Adrenal gland (tissue), 12 donors: Measurements from ENCODE around the gene ANKS6. TPM values are rescaled to one million over a fixed set of nuclear protein-coding genes. Genes with fewer than 3 reads are reported as not detected.

Experiments used
- DNase-seq, 7 donors: peaks; one replicate each; pipeline ENCODE4 v3.0.0-alpha.2; 2019 to 2020
- H3K27ac ChIP-seq, 5 donors: fragments of 200-600 bp; sonication (generic) in 4 of 5; 1 replicate in 3 of 5; 2 replicates in 2 of 5; pipeline versions ENCODE4 v1.5.1 to v1.8.0; 2016 to 2020; ENCODE audit warnings: mild to moderate bottlenecking in 1 of 5
- H3K27me3 ChIP-seq: fragments of 200-600 bp; 2 replicates; pipeline ENCODE4 v1.8.0; 2021
- H3K36me3 ChIP-seq, 2 donors: fragments of 200-600 bp; replicated peaks in 1 of 2; 1 replicate in 1 of 2; 2 replicates in 1 of 2; pipeline versions ENCODE4 v1.5.1 to v1.8.0; 2018 to 2022
- H3K4me1 ChIP-seq, 2 donors: fragments of 200-600 bp; replicated peaks in 1 of 2; 1 replicate in 1 of 2; 2 replicates in 1 of 2; pipeline versions ENCODE4 v1.5.1 to v1.8.0; 2018 to 2021
- H3K4me3 ChIP-seq, 4 donors: fragments of 200-600 bp; sonication (generic) in 3 of 4; one replicate each; pipeline ENCODE4 v1.5.1; 2016 to 2018
- H3K9me3 ChIP-seq, 3 donors: fragments of 200-600 bp; sonication (generic) in 1 of 3; replicated peaks in 1 of 3; 1 replicate in 2 of 3; 2 replicates in 1 of 3; pipeline versions ENCODE4 v1.5.1 to v1.8.0; 2016 to 2021
- POLR2A ChIP-seq, 2 donors: fragments of 450-650 bp; IDR thresholded peaks; one replicate each; pipeline ENCODE4 v1.6.1; 2017; ENCODE audit warnings: antibody characterized with exemption in 2 of 2, mild to moderate bottlenecking in 2 of 2, moderate library complexity in 1 of 2
- WGBS, 4 donors: extraction: QIAGEN DNeasy Blood & Tissue Kit in 2 of 4; methylation state at CpG; one replicate each; pipeline versions ENCODE4 v1.1.5 to v1.1.7; 2013 to 2017; 5-methylcytosine and 5-hydroxymethylcytosine counted together
- intact Hi-C, 2 donors: fragments of 100-400 bp; cut with DNase I; formaldehyde crosslinking; loops; one replicate each; pipeline versions ENCODE4 v1.14.1 to v1.15.0; 2022 to 2023
- polyA plus RNA-seq, 3 donors: library from polyadenylated mRNA; stranded (reverse); fragments of 200-250 nt in 2 of 3; fragments of 350-450 nt in 1 of 3; fragmentation: Illumina TruSeq in 1 of 3; extraction: RNeasy Lipid Tissue Mini Kit (QIAGEN cat#74804) in 1 of 3; gene quantifications; one replicate each; pipeline ENCODE4 v1.2.3, GENCODE V29; 2013 to 2014
- total RNA-seq, 9 donors: library from RNA; depleted of rRNA in 4 of 9; stranded (reverse); fragments of >200 nt in 4 of 9; fragments of 120-200 nt in 1 of 9; fragmentation: NEBNext Ultra II Directional in 1 of 9; extraction: Animal tissue kit (Norgen Biotek cat#: 25700) in 1 of 9; gene quantifications; one replicate each; pipeline versions ENCODE4 v1.1.0 to v1.2.4, GENCODE V29; 2013 to 2023
- TF ChIP-seq, protein P1 (sequence below), 6 experiments: fragments of 450-650 bp in 4 of 6; fragments of 200-600 bp in 2 of 6; sonication (generic) in 1 of 6; IDR thresholded peaks; 1 replicate in 5 of 6; 2 replicates in 1 of 6; pipeline versions ENCODE4 v1.5.1 to v1.8.0; 2016 to 2021; ENCODE audit warnings: antibody characterized with exemption in 6 of 6, mild to moderate bottlenecking in 2 of 6, moderate library complexity in 1 of 6
- donor health status: healthy with polysubstance abuse.
- donor health status: Bipolar disorder and iron deficiency.
- donor health status: DM: yes; HTN: yes; CAD: no.
- donor health status: DM: no; HTN: no; CAD: no.
- donor health status: DM: no; HTN: no; CAD: no.
- donor health status: DM: yes; HTN: yes; CAD: no.

The ANKS6 gene
- total and polyA plus RNA-seq, 12 donors: 4.3 to 28.4 (median 14.9) TPM

DNA sequence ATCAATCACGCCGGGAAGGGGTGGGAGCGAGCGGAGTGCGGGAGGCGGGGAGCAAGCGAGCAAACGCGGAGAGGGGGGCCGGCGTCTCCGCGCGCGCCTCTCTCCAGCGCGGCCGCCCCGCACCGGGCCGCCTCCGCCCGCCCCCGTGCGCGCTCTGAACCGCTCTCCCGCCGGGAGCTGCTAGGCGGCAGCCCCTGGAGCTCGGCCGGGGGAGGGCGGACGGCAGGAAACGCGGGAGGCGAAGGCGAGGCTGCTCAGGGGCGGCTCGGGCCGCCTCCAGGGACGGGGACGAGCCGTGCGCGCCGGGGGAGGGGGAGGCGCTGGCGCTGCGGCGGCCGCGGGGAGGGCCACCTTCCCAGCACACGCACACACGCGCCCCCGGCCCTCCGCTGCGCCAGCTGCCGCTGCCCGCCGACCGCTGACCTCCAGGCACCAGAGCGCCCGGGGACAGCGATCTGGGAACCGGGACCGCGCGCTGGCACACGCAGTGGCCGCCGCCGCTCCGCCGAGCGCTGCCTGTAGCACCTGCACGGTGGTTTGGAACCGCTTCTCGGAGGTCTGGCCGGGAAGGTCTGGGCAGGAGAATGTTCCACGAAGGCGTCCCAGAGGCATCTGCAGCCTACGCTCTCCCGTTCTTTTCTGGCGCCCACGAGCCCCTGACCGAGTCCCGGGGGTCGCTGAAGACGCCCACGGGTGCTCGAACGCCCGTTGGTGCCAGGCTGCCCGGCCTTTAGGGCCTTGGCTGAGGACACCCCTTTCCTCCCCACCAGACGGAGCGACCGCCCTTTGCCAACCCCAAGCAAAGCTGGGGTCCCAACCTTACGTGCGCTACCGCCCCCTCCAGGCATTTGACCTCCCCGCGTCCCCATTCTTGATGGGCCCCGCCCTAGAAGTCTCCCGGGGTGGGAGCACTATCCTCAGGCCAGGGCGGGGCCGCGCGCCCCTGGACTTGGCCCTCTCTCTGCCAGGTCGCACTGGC, 87.1 kb downstream of the ANKS6 start, which contains the start of gene GABBR2:
TSS of gene GABBR2 (minus strand) at position 3 of the 979 bp plus-strand sequence. CDS start 198 bp downstream, outside the sequence.
- H3K4me3 ChIP-seq: peak within 1 kb of the TSS in 1 of 4 donors; percentile 48
- no peak within 1 kb of the TSS for H3K27ac ChIP-seq
- H3K9me3 ChIP-seq: no peaks in the 10 kb centered on the region
- H3K27me3 ChIP-seq: peaks cover 27% of the 10 kb centered on the region
- no peaks in the 10 kb centered on the region for H3K36me3 ChIP-seq
- TF ChIP-seq, protein P1, sequence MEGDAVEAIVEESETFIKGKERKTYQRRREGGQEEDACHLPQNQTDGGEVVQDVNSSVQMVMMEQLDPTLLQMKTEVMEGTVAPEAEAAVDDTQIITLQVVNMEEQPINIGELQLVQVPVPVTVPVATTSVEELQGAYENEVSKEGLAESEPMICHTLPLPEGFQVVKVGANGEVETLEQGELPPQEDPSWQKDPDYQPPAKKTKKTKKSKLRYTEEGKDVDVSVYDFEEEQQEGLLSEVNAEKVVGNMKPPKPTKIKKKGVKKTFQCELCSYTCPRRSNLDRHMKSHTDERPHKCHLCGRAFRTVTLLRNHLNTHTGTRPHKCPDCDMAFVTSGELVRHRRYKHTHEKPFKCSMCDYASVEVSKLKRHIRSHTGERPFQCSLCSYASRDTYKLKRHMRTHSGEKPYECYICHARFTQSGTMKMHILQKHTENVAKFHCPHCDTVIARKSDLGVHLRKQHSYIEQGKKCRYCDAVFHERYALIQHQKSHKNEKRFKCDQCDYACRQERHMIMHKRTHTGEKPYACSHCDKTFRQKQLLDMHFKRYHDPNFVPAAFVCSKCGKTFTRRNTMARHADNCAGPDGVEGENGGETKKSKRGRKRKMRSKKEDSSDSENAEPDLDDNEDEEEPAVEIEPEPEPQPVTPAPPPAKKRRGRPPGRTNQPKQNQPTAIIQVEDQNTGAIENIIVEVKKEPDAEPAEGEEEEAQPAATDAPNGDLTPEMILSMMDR (IDR thresholded peaks at IDR 0.05): no peak
- TF ChIP-seq POLR2A (IDR thresholded peaks at IDR 0.05): no peak
- WGBS, 4 donors: 1 to 7% (median 2%) methylated on average over 21 to 110 of the region's 111 CpGs
- peak in 1 of 7 donors; percentile 16 for DNase-seq
- intact Hi-C loops: no loop called here
- no peaks in the 10 kb centered on the region for H3K4me1 ChIP-seq

DNA sequence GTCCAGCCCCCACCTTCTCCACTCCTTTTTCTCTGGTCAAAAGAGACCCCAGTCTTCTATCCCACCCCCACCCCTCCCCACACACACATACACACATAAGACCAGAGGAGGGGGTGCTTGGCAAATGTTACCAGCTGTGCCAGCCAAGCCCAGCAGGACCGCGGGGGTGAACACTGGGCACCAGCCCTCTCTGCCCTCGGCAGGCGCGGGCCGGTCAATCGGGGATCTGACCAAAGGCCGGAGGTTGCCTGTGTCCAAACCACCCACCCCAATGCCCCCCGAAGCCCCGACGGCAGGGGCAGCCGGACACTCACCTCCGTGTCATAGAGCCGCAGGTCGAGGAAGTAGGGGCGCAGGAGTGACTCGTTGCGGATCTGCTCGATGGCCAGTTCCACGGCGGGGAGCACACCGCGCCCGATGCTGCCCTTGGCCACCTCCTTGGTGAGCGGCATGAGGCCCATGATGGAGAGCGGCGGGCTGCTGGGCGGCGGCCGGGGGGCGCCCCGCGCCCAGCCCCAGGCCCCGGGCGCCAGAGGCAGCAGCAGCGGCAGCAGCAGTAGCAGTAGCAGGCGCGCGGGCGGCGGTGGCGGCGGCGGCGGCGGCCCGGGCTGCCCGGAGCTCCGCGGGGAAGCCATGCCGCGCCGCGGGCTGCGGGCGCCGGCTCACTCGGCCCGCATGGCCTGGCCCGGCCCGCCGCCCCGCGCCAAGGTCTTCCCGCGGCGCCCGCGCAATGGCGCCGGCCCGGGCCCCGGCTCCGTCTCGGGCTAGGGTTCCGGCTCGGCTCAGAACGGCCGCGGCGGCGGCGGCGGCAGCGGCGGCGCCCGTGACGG, 88.0 kb downstream of the ANKS6 start:
- TF ChIP-seq, protein P1 (IDR thresholded peaks at IDR 0.05): no peak
- WGBS, 4 donors: 1 to 3% (median 3%) methylated on average over 29 to 84 of the region's 89 CpGs; no CpG with 5 or more reads in 1 of the 4 donors
- Histone ChIP-seq H3K4me3 (peak overlapping the region in 1 of 4 donors; percentile 48), H3K4me1 (no peaks in the 10 kb centered on the region), H3K9me3 (no peaks in the 10 kb centered on the region), H3K27ac (no peak overlapping the region), H3K36me3 (no peaks in the 10 kb centered on the region), H3K27me3 (peaks cover 27% of the 10 kb centered on the region)
- no peak for DNase-seq
- intact Hi-C loops: no loop called here

DNA sequence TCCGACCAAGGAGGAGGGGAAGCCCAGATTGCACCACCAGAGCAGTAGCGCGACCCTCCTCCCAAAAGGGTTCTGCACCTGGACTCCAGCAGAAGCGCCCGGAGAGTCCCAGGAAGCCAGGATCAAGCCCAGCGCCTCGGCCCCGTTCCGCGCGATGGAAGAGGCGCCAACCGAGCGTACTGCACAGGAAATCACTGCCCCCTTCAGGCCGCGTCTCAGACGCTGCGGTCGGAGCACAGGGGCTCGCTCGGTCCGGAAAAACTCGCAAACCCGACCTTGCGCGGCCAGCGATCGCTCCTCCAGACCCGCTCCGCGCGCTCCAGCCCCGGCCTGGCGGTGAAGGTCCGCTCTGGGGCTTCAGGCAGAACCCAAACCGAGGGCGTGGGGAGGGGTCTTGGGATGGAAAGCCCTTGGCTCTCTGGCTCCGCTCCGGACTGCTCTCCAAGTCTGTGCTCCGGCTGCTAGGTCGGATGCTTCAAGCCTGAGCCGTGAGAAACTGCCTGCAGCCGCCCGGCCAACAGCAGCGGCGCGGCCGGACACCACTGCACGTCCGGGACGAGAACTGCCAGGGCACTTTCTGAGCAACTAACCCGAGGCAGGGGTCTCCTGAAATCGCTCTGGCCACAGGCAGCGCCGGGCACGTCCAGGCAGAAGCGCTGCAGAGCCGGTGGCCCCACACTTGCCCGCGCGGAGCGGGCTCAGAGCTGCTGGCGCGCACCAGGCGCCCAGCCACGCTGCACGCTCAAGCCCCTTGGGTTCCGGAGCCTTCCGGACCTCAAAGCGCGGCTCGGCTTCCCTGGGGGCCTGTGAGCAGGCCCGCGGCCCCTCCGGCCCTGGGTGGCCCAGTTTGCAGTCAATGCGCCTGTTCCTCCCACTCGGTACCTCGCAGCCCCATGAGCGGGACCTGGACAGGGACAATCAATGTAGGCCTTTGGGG, 88.9 kb downstream of the ANKS6 start:
- 1 to 6% (median 3%) methylated on average over 22 to 79 of the region's 79 CpGs for WGBS, 4 donors
- DNase-seq: peak; percentile 33 to 68 (median 45)
- no peak overlapping the region for H3K4me3 ChIP-seq
- no peaks in the 10 kb centered on the region for H3K9me3 ChIP-seq
- TF ChIP-seq POLR2A (IDR thresholded peaks at IDR 0.05): no peak
- TF ChIP-seq, protein P1 (IDR thresholded peaks at IDR 0.05): peak; percentile 13 to 51 (median 28)
- H3K4me1 ChIP-seq: no peaks in the 10 kb centered on the region
- no peak overlapping the region for H3K27ac ChIP-seq
- intact Hi-C loops: no loop called here
- H3K36me3 ChIP-seq: no peaks in the 10 kb centered on the region
- peaks cover 27% of the 10 kb centered on the region for H3K27me3 ChIP-seq
